ENCODE results near the gene SPINK4. TPM values are rescaled to one million over a fixed set of nuclear protein-coding genes. Genes with fewer than 3 reads are reported as not detected.

Gene SPINK4
- total RNA-seq, 4 donors from 2014 or later: not detected

GRCh38 chr9:33244137-33244784 is 4.3 kb downstream of the SPINK4 start:
- TF ChIP-seq CTCF (IDR thresholded peaks at IDR 0.05) (no peak), POLR2A (IDR thresholded peaks at IDR 0.05) (no peak)
- Histone ChIP-seq H3K27ac (no peak overlapping the region), H3K4me3 (no peak overlapping the region), H3K27me3 (no peaks in the 10 kb centered on the region), H3K36me3 (no peaks in the 10 kb centered on the region), H3K4me1 (no peaks in the 10 kb centered on the region), H3K9me3 (no peaks in the 10 kb centered on the region)
- DNase-seq: no peak
- intact Hi-C loops (cut with DNase I; ENCODE audit: low total_unique reads): no loop called here

GRCh38 chr9:33245341-33245740 is 5.4 kb downstream of the SPINK4 start:
- no peak for TF ChIP-seq POLR2A (IDR thresholded peaks at IDR 0.05)
- TF ChIP-seq CTCF (IDR thresholded peaks at IDR 0.05): no peak
- Histone ChIP-seq H3K4me1 (no peaks in the 10 kb centered on the region), H3K4me3 (no peak overlapping the region), H3K36me3 (no peaks in the 10 kb centered on the region), H3K27ac (no peak overlapping the region), H3K9me3 (no peaks in the 10 kb centered on the region), H3K27me3 (no peaks in the 10 kb centered on the region)
- no peak for DNase-seq
- intact Hi-C loops (cut with DNase I; ENCODE audit: low total_unique reads): no loop called here

- no peaks in the 10 kb centered on the region for H3K9me3 ChIP-seq
- TF ChIP-seq CTCF (IDR thresholded peaks at IDR 0.05) (no peak), POLR2A (IDR thresholded peaks at IDR 0.05) (no peak)
- no peaks in the 10 kb centered on the region for H3K36me3 ChIP-seq
- intact Hi-C loops (cut with DNase I; ENCODE audit: low total_unique reads): no loop called here
- no peak overlapping the region for H3K4me3 ChIP-seq
- no peak overlapping the region for H3K27ac ChIP-seq
- no peak for DNase-seq
- H3K27me3 ChIP-seq: no peaks in the 10 kb centered on the region
- H3K4me1 ChIP-seq: no peaks in the 10 kb centered on the region
Measured at GRCh38 chr9:33246269-33246860, 6.4 kb downstream of the SPINK4 start.

GRCh38 chr9:33248606-33249005 is 8.6 kb downstream of the SPINK4 start:
- no peak overlapping the region for H3K4me3 ChIP-seq

More at GRCh38 chr9:33248606-33249005, 8.6 kb downstream of the SPINK4 start:
- no peak for TF ChIP-seq POLR2A (IDR thresholded peaks at IDR 0.05)
- no peak for TF ChIP-seq CTCF (IDR thresholded peaks at IDR 0.05)
- intact Hi-C loops (cut with DNase I; ENCODE audit: low total_unique reads): no loop called here
- Histone ChIP-seq H3K4me1 (no peaks in the 10 kb centered on the region), H3K9me3 (no peaks in the 10 kb centered on the region), H3K27ac (no peak overlapping the region), H3K36me3 (no peaks in the 10 kb centered on the region), H3K27me3 (no peaks in the 10 kb centered on the region)
- DNase-seq: no peak

Measured in uterus (tissue), 4 donors.